Activated T-cell treated with anti-CD3 and anti-CD28 coated beads, Interleukin-2, amount 50 U/mL, for 72 hours (primary cell): ENCODE data around the gene PPIC. TPM values are rescaled to one million over a fixed set of nuclear protein-coding genes. Genes with fewer than 3 reads are reported as not detected.

ENCODE experiments used
- total RNA-seq, 2 donors: library from RNA; stranded (reverse); gene quantifications; one replicate each; pipeline ENCODE4 v1.2.3, GENCODE V29; 2022

The PPIC gene
- total RNA-seq, 2 donors from 2014 or later, result not detected

Other genes starting within 250 kb of the PPIC start
- gene SNX24, start 191.1 kb downstream of the PPIC start, total RNA-seq, result 1 to 10 TPM; 3.9 to 8.7 TPM
- gene PRDM6, start 52.5 kb upstream of the PPIC start, total RNA-seq, result 1 to 10 TPM in 1 of 2 donors, not detected in 1; 1.1 TPM